Measurements from ENCODE around the gene MAML3.

MAML3 gene

DNA sequence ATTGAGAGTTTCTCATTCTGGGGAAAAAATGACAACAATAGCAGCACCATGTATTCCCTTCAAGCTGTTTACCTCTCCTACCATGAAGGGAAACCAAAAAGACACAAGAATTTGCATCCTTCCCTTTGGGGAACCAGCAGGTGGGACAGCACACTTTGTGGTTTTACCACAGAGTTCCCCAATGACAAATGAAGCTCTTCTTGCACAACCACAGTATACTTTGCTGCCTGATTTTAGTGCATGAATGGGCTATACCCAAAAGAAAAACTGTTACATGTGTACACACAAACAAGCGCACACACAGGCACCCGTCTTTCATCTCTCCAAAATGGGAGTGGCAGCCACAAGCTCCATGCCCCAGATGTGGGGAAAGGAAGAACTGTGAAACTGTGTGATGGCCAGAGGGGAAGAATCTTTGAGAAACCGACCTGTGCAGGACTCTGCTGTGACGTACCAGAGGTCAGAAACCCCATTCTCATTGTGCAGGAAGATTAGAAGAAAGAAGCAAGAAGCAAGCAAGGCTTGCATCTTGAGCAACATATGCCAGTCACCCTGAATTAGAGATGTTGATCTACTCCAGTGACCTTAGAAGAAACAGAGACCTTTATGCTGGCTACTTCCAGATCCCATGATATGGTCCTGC, 2.7 kb upstream of the MAML3 start:
- DNase-seq (ENCODE audit: low read depth in 2 of 2): no peak

GRCh38 chr4:140154572-140154891, 548 bp upstream of the MAML3 start:
- DNase-seq (ENCODE audit: low read depth in 2 of 2): no peak

DNA sequence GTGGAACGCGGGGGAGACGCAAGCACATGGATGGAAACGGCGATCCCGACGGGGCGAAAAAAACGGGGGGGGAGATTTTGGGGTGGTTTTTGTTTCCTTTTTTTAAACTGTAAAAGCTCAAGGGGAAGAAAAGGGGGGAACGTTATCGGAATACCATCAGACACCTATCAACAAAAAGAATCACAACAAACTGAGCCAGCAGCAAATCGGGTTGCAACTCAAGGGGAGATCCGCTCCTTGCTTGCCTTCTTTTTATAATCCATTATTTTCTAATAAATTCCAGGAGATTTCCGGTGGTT, 616 bp downstream of the MAML3 start:
- DNase-seq (ENCODE audit: low read depth in 2 of 2): no peak

DNA sequence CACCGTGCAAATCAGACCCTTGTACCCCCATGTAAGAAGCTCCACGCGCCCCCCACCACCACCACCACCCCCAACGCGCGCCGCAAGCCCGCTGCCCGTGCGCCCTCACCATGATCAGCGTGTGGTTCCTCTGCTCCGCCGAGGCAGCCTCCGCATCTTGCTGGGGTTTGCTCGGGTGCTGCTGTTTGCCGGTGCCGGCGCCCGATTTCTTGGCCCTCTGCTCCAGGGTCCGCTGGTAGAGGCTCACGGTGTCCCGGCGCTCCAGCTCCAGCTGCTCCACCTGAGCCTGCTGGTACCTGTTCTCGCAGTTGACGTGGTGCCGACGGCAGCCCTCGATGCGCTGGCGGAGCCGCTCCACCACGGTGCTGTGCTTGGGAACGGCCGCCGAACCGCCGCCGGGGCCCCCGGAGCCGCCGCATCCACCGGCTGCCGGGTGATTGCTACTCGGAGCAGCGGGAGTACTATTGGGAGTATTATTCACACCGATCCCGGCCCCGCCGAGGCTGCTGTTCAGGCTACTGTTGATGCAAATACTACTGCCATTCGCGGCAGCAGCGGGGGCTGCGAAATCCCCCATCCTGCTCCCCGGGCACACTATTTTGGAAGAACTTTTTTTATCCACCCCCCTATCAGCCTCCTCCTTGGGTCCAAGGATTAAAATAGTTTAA, 1.1 kb downstream of the MAML3 start:
- DNase-seq (ENCODE audit: low read depth in 2 of 2): peak in 1 of 2 experiments; percentile 27

GRCh38 chr4:140152013-140152703, 1.8 kb downstream of the MAML3 start:
- peak; percentile 45 to 46 for DNase-seq (ENCODE audit: low read depth in 2 of 2)

- DNase-seq (ENCODE audit: low read depth in 2 of 2): peak in 1 of 2 experiments; percentile 33
Measured at GRCh38 chr4:140151699-140152012, 2.3 kb downstream of the MAML3 start.

- peak in 1 of 2 experiments; percentile 15 for DNase-seq (ENCODE audit: low read depth in 2 of 2)
Measured at GRCh38 chr4:140150886-140151698, 2.9 kb downstream of the MAML3 start.

DNA sequence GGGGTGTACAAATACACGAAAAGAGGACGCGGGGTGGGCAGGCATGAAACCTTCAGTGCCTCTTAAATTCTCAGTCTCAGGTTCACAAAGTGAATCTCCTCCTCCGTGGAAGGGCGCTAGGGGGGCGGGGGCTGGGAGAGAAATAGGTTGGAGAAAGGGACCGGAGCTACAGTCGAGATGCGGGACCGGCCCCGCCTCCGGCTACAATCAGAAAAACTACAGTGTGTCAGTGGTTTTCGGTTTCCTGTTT, 3.4 kb downstream of the MAML3 start:
- DNase-seq (ENCODE audit: low read depth in 2 of 2): peak; percentile 22 to 48

DNA sequence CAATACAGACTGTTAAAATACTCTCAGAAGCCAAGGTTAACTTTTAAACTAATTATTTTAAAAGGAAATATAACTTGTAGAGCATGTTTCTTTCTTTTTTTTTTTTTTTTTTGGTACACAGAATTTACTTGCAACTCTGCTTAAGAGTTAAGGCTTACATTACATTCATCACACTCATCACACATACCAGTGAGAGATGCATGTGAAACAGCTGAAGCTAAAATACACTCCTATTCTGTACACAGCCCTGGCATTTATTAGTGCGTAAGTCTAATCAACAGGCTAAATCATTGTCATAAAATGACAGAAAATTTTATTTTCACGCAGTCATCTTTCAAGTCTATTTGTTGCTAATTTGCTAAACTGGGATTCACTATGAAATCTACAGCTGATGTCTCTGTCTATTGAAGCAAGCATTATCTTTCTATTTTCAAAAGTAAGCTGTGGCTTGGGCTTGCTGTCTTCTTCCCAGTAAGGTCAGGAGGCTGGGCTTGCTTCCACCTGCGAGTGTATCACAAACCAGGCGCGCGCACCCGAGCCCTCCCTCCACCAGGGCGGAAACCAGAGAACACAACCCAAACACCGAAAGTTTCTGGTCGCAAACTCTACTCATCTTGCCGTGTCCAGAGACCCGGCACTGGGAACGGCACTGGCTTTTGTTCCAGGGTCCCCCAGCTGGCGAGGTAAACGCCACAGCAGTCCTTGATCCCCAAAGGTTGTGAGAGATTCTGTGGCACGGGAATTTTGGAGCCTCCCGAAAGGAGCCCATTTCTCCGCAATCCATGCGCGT, 3.9 kb downstream of the MAML3 start:
- peak in 1 of 2 experiments; percentile 50 for DNase-seq (ENCODE audit: low read depth in 2 of 2)

- no peak for DNase-seq (ENCODE audit: low read depth in 2 of 2)
Measured at GRCh38 chr4:140144050-140144449, 9.9 kb downstream of the MAML3 start.

- DNase-seq (ENCODE audit: low read depth in 2 of 2): no peak
Measured at GRCh38 chr4:140141210-140141835, 12.7 kb downstream of the MAML3 start.

DNA sequence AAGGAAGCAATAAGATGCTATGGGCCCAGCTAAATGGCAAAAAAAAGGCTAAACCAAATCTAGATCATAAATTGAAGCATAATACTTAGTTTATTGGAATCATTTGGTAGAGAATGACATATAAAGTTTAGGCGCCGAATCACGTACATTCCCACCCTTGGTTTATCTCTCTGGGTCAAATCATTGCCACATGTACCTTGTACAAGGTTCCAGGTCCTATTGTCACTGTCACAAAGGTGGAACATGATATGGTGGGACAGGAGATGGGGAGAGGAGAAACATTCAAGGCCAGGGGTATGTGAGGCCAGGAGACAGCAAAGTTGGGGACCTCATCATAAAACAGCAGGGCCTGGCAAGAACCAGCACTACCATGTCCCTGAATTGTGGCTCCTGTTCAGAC, 13.4 kb downstream of the MAML3 start:
- DNase-seq (ENCODE audit: low read depth in 2 of 2): no peak

- no peak for DNase-seq (ENCODE audit: low read depth in 2 of 2)
Measured at GRCh38 chr4:140138428-140138827, 15.6 kb downstream of the MAML3 start.

- no peak for DNase-seq (ENCODE audit: low read depth in 2 of 2)
Measured at GRCh38 chr4:140137671-140138070, 16.3 kb downstream of the MAML3 start.

DNA sequence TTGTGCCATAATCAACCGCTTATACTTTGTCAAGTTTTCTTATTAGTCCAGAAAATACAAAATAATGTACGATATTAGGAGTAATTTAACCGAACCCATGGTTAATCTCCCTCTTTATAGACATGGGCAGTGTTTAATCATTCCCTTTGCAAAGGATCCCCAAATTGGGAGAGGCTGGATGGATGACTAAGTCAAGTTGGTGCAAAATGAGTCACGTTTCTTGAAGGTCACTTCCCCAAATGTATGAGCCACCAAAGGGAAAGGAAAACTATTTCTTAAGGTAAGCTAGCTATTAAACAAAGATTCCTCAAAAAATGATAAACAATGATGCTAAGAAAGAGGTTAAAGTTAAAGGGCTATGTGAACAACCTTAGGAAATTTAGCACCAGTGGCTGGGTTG, 17.5 kb downstream of the MAML3 start:
- no peak for DNase-seq (ENCODE audit: low read depth in 2 of 2)

DNA sequence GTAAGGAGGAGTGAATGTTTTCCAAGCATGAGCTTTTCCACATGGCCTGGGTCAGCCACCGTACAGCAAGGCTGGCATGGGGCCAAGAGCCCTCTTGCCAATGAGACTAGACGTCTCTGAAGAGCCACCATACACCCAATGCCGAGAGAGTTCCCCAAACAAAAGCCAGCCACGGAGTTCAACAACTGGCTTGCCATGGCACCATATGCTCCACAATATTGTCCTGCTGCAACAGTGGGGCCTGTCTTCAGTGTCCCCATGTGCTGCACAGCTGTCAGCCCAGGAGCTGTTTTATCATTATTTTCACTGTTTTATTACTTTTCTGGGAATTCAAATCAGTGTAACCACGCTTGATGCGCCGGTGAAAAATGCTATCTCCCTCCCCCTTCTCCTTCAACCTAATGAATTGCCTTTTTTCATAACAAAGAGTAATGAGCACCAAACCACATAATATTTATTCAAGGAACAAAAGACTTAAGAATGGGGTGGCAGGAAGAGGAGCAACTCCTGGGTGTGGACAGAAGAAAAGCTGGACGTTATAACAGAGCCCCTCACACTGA, 18.4 kb downstream of the MAML3 start:
- DNase-seq (ENCODE audit: low read depth in 2 of 2): no peak

DNA sequence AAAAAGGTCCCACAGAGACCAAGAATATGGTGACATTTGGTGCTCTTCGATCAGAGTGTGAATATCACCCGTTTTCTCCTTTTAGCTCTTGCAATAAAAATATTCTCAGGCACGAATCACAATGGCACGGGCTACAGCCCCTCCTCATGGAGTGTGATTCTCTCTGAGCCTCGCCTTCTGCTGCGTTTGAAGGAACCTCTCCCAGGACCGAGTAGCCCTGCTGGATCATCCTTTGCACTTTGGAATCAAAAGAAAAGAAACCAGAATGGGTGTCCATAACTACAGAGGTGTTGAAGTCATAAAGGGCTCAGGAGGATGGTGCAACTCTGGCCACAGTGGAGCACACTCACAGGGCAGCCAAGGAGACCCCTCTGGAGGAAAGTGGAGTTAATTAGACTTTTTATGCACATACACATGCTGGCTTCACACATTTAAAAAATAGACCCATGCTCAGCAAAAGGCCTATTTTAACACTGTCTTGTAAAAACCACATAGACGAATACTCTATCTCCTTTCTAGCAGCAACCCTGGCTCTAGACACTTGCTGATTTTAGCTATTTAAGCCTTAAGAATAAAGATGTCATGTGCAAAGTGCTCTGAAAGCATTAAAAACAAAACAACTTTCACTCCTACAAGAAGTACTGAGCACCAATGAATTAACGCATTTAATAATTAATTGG, 19.1 kb downstream of the MAML3 start:
- no peak for DNase-seq (ENCODE audit: low read depth in 2 of 2)

DNA sequence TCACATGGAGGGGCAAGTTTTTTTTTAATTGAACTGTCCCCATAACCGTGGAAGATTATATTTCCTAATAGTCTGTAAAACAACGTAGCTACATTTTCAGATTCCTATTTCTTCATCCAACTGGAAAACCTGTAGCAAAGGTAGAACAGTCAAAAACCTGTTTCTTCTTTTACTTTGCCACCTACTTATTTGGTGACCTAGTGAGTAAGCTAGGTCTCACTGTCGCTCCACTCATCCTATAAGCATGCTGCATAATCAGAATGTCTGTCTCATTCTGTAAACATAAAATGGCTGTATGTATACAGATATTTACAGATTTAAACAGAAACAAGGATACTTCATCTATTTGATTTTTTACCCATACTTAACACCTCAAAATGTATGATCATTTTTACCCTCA, 20.4 kb downstream of the MAML3 start:
- DNase-seq (ENCODE audit: low read depth in 2 of 2): no peak

- no peak for DNase-seq (ENCODE audit: low read depth in 2 of 2)
Measured at GRCh38 chr4:140131675-140132229, 22.2 kb downstream of the MAML3 start.

- DNase-seq (ENCODE audit: low read depth in 2 of 2): no peak
Measured at GRCh38 chr4:140130677-140131076, 23.3 kb downstream of the MAML3 start.

- DNase-seq (ENCODE audit: low read depth in 2 of 2): no peak
Measured at GRCh38 chr4:140127422-140127821, 26.6 kb downstream of the MAML3 start.

All from stimulated activated CD4-positive, alpha-beta T cell treated with anti-CD3 and anti-CD28 coated beads, Interleukin-12 subunit alpha, Interleukin-12 subunit beta, amount 100 ng/mL, for 24 hours (primary cell).